GM19463 (cell line): ENCODE data around the gene SEMA3E.

Source experiments
- ATAC-seq: cut with Tn5 transposase; IDR thresholded peaks from one replicate; pipeline ENCODE4 v1.9.1; 2021; ENCODE audit warnings: mild to moderate bottlenecking, moderate library complexity; ENCODE audit not compliant: unreplicated experiment

Gene SEMA3E

DNA sequence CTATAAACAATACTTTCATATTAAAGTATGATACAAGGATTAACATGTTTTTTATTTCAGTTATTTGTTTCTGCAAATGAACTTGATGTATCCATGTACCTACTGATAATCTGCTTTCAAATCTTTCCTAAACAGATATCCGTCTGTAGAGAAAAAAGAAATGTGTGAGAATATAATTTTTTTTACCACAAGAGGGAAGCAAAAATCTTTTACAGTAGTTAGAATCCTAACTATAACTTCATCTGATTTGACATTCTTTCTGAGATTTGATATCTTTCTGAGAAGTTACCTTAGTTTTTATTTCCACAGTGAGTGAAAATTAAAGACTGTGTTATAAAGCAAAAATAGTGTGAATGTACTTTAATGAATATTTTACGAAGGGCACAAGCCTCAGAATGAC, 282.3 kb downstream of the SEMA3E start:
- no peak for ATAC-seq

DNA sequence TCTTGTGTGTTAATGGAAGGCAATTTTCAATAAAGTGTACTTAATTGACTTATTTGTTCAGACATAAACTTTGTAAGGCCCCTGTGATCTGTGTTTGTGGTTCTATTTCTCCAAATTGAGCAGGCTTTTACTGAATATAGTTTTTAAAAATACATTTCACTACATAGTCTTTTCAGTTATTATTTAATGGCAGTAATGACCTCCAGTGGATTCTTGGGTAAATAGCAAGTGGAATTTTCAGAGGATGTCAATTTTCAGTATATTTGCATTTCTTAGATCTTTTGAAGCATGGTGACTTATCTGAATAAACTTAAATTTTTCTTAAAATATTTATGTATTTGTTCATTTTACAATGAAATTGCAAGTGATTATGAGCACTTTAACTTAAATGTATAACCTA, 283.2 kb downstream of the SEMA3E start:
- no peak for ATAC-seq

GRCh38 chr7:83362871-83363550, 285.9 kb downstream of the SEMA3E start:
- no peak for ATAC-seq

- no peak for ATAC-seq
These were observed 289.8 kb downstream of the SEMA3E start for GRCh38 chr7:83359108-83359507.

- no peak for ATAC-seq
These were observed 293.8 kb downstream of the SEMA3E start for GRCh38 chr7:83355143-83355542.

DNA sequence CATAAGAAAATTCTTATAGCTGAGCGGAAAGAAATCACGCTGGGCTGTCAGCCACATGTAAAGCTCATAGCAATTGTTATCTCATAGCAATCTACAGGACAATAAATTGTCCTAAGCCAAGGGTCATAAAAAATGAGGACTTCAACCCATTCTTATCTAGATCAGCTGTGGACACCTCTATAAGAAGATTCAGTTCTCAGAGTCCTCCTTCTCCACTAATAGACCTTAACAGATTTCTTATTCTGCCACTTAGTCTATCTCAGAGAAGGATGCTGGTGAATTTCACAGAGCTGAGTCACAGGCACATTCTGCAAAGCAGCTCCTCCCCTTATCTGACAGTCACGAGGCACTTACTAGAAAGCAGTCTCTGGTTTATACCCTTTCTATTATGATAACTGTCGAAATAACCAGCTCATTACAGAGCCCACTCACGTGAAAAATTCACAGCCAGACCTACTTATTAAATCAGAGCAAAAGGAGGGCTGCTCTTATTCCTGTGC, 300.9 kb downstream of the SEMA3E start:
- ATAC-seq = no peak

DNA sequence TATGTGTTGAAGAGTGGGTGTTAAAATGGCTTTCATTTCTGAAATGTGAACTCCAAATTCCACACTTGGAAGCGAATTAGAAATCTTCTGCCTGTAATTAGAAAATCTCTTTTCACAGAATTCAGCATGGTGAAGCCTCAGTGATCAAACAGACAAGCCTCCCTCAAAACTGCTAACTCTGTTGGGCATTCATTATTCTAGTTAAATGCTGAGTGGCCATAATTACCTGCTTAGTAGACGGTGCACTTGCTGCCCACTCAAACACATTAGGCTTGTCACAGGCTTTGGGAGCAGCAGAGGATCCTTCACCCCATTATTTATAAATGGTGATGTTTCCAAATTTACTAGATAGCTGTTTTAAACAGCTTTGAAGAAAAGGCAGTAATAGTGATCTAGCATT, 309.0 kb downstream of the SEMA3E start:
- no peak for ATAC-seq

DNA sequence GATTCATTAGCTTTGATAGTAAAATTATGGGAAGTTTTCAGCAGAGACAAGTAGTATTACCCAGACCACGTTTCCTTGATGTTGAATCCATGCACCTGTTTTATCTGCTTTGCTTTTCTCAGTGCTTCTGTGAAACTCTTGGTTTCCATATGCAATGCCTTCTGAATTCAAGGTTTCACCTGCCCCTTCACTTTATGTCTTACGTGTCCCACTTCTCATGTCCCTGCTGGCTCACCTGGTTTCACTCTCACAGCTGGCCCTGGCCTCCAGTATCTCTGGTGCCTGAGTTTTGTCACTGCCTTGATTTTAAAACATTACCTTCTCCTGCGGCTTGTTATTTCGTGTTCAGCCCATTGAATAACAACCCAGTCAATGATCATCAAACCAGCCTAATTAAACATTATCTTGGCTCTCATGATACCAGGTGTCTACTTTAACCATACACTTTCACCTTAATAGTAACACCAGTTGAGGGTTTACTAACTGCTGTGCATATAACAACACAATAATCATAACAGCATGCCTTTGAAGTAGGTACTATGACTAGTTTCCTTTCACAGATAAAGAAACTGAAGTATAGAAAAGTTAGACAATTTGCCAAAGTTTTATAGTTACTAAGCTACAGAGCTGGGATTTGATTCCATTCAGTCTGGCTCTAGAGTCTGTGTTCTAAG, 310.5 kb downstream of the SEMA3E start:
- no peak for ATAC-seq

GRCh38 chr7:83337050-83337449, 311.9 kb downstream of the SEMA3E start:
- no peak for ATAC-seq

GRCh38 chr7:83326223-83326622, 322.7 kb downstream of the SEMA3E start:
- ATAC-seq = no peak

DNA sequence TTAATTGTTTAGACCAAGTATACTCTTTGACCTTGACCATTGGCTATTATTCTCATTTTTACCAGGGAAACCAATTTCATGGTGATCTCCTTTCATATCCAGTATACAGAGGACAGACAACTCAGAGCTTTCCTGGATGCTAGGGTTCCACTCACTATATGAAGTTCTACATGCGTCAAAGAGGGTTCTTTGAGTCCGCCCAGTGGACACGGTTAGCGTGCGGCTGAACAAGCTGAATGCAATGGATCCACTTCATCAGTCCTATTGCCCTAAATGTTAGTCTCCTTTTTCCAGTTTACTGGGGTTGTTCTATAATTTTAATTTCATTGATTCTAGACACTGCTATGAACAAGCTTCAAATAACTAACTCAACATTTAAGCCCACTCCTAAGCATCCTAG, 323.9 kb downstream of the SEMA3E start:
- ATAC-seq = no peak

DNA sequence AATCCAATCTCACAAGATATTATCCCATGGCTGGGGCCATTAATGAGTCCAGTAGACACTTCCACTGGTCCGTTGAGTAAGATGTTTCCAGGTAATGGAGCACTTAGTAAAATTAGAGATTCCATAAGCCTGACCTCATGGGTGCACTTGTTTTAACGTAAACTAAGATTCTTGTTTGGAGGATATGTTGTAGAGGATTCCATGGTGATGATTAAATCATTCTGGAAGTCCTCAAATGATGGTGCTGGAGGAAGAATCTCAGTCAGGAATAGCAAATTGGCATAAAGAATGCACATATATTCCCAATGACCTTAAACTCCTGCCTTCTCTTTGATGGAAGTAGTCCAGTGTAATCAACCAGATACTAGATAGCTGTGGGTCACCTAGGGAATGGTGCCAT, 324.3 kb downstream of the SEMA3E start:
- ATAC-seq = no peak

- no peak for ATAC-seq
These were observed 327.9 kb downstream of the SEMA3E start for GRCh38 chr7:83321011-83321410.

- ATAC-seq = no peak
These were observed 335.0 kb downstream of the SEMA3E start for GRCh38 chr7:83313931-83314330.
